ENCODE measurements around the gene CX3CL1. TPM values are rescaled to one million over a fixed set of nuclear protein-coding genes. Genes with fewer than 3 reads are reported as not detected.

The CX3CL1 gene
- total RNA-seq, 4 donors from 2014 or later, result 8.7 to 18.4 (median 15.4) TPM

DNA sequence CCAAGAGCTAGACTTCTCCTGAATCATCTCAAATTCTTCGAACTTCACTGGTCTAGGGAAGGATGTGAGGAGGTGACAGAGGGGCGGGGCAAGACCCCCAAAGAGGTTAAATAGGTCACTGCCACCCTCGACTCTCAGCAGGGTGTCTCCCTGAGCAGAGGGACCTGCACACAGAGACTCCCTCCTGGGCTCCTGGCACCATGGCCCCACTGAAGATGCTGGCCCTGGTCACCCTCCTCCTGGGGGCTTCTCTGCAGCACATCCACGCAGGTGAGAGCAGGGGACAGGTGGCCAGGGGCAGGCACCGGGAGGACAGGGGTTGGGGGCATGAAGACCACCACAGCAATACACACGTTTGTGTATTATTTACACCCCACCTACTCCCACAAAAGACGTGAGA is 41.4 kb downstream of the CX3CL1 start:
- peaks cover 0 to 30% (median 12%) of the 10 kb centered on the region in 4 donors for H3K4me1 ChIP-seq
- H3K9me3 ChIP-seq, result no peaks in the 10 kb centered on the region
- TF ChIP-seq EP300 (IDR thresholded peaks at IDR 0.05), result no peak
- no peak for TF ChIP-seq POLR2A (IDR thresholded peaks at IDR 0.05)
- TF ChIP-seq, protein P1, sequence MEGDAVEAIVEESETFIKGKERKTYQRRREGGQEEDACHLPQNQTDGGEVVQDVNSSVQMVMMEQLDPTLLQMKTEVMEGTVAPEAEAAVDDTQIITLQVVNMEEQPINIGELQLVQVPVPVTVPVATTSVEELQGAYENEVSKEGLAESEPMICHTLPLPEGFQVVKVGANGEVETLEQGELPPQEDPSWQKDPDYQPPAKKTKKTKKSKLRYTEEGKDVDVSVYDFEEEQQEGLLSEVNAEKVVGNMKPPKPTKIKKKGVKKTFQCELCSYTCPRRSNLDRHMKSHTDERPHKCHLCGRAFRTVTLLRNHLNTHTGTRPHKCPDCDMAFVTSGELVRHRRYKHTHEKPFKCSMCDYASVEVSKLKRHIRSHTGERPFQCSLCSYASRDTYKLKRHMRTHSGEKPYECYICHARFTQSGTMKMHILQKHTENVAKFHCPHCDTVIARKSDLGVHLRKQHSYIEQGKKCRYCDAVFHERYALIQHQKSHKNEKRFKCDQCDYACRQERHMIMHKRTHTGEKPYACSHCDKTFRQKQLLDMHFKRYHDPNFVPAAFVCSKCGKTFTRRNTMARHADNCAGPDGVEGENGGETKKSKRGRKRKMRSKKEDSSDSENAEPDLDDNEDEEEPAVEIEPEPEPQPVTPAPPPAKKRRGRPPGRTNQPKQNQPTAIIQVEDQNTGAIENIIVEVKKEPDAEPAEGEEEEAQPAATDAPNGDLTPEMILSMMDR (IDR thresholded peaks at IDR 0.05), result no peak
- DNase-seq (ENCODE audit: low spot score in 2 of 2), result no peak
- WGBS, 2 donors, result 79 to 84% methylated on average over 7 of the region's 7 CpGs
- no peak overlapping the region for H3K4me3 ChIP-seq
- H3K36me3 ChIP-seq, result no peaks in the 10 kb centered on the region
- H3K27ac ChIP-seq, result no peak overlapping the region
- H3K27me3 ChIP-seq, result no peaks in the 10 kb centered on the region

DNA sequence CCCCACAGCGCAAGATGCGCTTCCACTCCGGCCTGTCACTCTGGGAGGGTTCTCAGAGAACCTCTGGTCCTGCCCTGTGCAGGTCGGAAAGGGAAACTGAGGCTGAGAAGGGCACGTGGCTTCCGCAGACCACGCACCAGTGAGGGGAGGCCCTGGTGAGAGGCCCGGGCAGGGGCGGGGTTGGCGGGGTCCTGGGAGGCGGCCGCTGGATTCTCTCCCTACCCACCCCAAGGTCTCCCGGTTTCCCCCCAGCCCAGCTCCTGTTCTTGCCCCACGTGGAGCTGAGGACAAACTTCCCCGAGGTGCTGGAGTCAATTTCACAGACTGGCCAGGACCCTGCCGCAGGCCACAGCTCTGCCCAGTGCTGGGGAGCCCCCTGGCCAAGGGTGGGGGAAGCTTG is 43.8 kb downstream of the CX3CL1 start:
- TF ChIP-seq, protein P1 (IDR thresholded peaks at IDR 0.05), result no peak
- TF ChIP-seq POLR2A (IDR thresholded peaks at IDR 0.05) (no peak), EP300 (IDR thresholded peaks at IDR 0.05) (no peak)
- H3K36me3 ChIP-seq, result no peaks in the 10 kb centered on the region
- H3K4me3 ChIP-seq, result no peak overlapping the region
- no peaks in the 10 kb centered on the region for H3K9me3 ChIP-seq
- H3K4me1 ChIP-seq, result peaks cover 0 to 34% (median 14%) of the 10 kb centered on the region in 4 donors
- DNase-seq (ENCODE audit: low spot score in 2 of 2), result no peak
- H3K27me3 ChIP-seq, result no peaks in the 10 kb centered on the region
- 83 to 84% methylated on average over 13 to 16 of the region's 16 CpGs for WGBS, 2 donors
- peak overlapping the region in 2 of 4 donors; percentile 63 to 82 for H3K27ac ChIP-seq

DNA sequence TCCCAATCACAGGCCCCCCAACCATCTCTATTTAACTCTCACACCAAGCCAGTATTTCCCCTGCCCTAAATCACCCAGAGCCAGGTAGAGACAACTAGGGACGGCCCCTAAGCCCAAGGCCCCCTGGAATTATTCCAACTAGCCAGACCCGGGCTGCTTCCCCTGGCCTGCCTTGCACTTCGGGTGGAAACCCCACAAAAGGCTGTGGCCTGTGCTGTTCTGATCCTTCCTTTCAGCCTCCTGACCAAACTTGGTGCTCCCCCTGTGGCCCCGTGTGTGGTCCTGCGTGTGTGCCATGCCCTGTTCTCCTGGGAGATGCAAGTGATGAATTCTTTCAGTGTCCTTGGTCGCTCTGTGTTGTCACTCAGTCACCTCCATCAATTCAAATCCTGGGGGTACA is 47.2 kb downstream of the CX3CL1 start:
- DNase-seq (ENCODE audit: low spot score in 2 of 2), result no peak
- Histone ChIP-seq H3K27me3 (no peaks in the 10 kb centered on the region), H3K9me3 (no peaks in the 10 kb centered on the region), H3K4me3 (no peak overlapping the region), H3K27ac (peak overlapping the region in 3 of 4 donors; percentile 10 to 51 (median 21)), H3K4me1 (peaks cover 0 to 47% (median 17%) of the 10 kb centered on the region in 4 donors), H3K36me3 (no peaks in the 10 kb centered on the region)
- TF ChIP-seq EP300 (IDR thresholded peaks at IDR 0.05), result no peak
- no peak for TF ChIP-seq POLR2A (IDR thresholded peaks at IDR 0.05)
- TF ChIP-seq, protein P1 (IDR thresholded peaks at IDR 0.05), result no peak
- 69 to 72% methylated on average over 6 of the region's 6 CpGs for WGBS, 2 donors

DNA sequence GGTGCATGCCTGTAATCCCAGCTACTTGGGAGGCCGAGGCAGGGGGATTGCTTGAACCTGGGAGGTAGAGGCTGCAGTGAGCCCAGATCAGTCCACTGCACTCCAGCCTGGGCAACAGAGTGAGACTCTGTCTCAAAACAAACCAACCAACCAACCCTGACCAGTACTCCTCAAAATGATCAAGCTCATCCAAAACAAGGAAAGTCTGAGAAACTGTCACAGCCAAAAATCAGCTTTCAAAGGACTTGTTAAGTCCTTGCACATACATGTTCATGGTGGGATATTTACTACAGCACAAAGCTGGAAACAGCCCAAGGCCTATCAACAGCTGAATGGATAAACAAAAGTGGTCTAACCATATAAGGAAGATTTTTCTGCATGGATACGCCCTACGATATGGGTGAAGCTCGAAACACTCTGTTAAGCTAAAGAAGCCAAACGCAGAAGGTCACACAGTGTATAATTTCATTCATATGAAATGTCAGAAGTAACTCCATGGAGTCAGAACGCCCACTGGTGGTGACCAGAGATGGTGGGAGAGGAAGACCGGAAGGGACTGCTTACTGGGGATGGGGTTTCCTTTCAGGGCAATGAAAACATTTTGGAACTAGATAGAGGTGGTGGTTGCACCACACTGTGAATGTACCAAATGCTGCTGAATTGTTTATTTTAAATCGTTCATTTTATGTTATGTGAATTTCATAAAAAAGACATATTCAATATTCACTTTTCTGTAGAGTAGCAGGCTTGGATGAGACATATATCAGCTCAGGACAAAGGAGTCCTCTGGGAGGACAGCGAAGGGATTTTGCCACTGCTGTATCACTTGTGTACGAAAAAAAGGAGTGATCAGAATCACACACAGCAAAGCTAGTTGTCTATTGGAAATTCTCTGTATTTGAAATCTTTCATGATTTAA is 50.0 kb downstream of the CX3CL1 start:
- Histone ChIP-seq H3K4me1 (peaks cover 0 to 34% (median 8%) of the 10 kb centered on the region in 4 donors), H3K4me3 (no peak overlapping the region), H3K27ac (peak overlapping the region; percentile 28 to 80 (median 56)), H3K27me3 (no peaks in the 10 kb centered on the region), H3K36me3 (peaks cover 0 to 14% (median 0%) of the 10 kb centered on the region in 3 donors), H3K9me3 (no peaks in the 10 kb centered on the region)
- peak; percentile 34 to 46 for DNase-seq (ENCODE audit: low spot score in 2 of 2)
- TF ChIP-seq EP300 (IDR thresholded peaks at IDR 0.05) (peak in 1 of 2 donors; percentile 46), POLR2A (IDR thresholded peaks at IDR 0.05) (no peak)
- TF ChIP-seq, protein P1 (IDR thresholded peaks at IDR 0.05), result peak; percentile 46 to 73 (median 61)
- WGBS, 2 donors, result 26 to 35% methylated on average over 10 of the region's 10 CpGs

DNA sequence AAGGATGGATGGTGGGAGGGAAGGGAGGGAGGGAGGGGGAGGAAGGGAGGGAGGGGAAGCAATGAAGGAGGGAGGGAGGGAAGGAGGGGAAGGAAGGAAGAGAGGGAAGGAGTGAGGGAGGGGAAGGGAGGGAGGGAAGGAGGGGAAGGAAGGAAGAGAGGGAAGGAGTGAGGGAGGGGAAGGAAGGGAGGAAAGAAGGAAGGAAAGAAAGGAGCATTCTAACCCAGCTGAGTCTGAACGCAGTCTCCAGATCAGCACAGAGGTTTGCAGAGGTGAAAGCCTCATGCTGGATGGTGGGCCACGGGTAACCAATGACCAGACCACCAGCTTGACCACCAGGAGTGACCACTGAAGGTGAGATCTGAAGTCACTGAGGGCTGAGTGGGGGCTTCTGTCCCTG is 50.9 kb downstream of the CX3CL1 start:
- Histone ChIP-seq H3K27ac (peak overlapping the region in 2 of 4 donors; percentile 71 to 80), H3K27me3 (no peaks in the 10 kb centered on the region), H3K4me3 (no peak overlapping the region), H3K4me1 (peaks cover 0 to 27% (median 6%) of the 10 kb centered on the region in 4 donors), H3K9me3 (no peaks in the 10 kb centered on the region), H3K36me3 (peaks cover 0 to 22% (median 0%) of the 10 kb centered on the region in 3 donors)
- 66 to 82% methylated on average over 2 of the region's 2 CpGs for WGBS, 2 donors
- TF ChIP-seq EP300 (IDR thresholded peaks at IDR 0.05) (no peak), POLR2A (IDR thresholded peaks at IDR 0.05) (no peak)
- TF ChIP-seq, protein P1 (IDR thresholded peaks at IDR 0.05), result no peak
- no peak for DNase-seq (ENCODE audit: low spot score in 2 of 2)

Measured in tibial nerve (tissue), 4 donors.